WTC11 (cell line): Measurements from ENCODE around the gene ZNF646. TPM values are rescaled to one million over a fixed set of nuclear protein-coding genes. Genes with fewer than 3 reads are reported as not detected.
A peak's percentile ranks its signal among the peaks of the same experiment; 100 is the strongest.

Source experiments
- CBFB ChIP-seq: sonication (generic); formaldehyde crosslinking; IDR thresholded peaks from 2 replicates; pipeline ENCODE4 v1.8.1; 2022; ENCODE audit warnings: mild to moderate bottlenecking, low read depth, missing genetic modification reagents
- E2F4 ChIP-seq: sonication (generic); formaldehyde crosslinking; IDR thresholded peaks from 2 replicates; pipeline ENCODE4 v1.8.1; 2022; ENCODE audit warnings: low read depth, mild to moderate bottlenecking, moderate library complexity, missing genetic modification reagents, borderline replicate concordance
- E2F5 ChIP-seq: sonication (generic); formaldehyde crosslinking; IDR thresholded peaks from 2 replicates; pipeline ENCODE4 v1.8.1; 2022; ENCODE audit warnings: mild to moderate bottlenecking, moderate library complexity, missing genetic modification reagents
- EMX1 ChIP-seq: fragments of 250-450 bp; sonication (Bioruptor Pico); IDR thresholded peaks from 2 replicates; pipeline ENCODE4 v1.8.0; 2021; ENCODE audit warnings: mild to moderate bottlenecking
- FOXP1 ChIP-seq: sonication (generic); formaldehyde crosslinking; IDR thresholded peaks from 2 replicates; pipeline ENCODE4 v1.8.0; 2022; ENCODE audit warnings: missing genetic modification reagents, mild to moderate bottlenecking, moderate library complexity, borderline replicate concordance
- FOXP4 ChIP-seq: sonication (generic); formaldehyde crosslinking; IDR thresholded peaks from 2 replicates; pipeline ENCODE4 v1.8.0; 2022; ENCODE audit warnings: mild to moderate bottlenecking, missing genetic modification reagents
- GABPB1 ChIP-seq: sonication (generic); formaldehyde crosslinking; IDR thresholded peaks from 2 replicates; pipeline ENCODE4 v1.8.1; 2023; ENCODE audit warnings: mild to moderate bottlenecking, missing genetic modification reagents
- HMGXB4 ChIP-seq: sonication (generic); formaldehyde crosslinking; IDR thresholded peaks from 2 replicates; pipeline ENCODE4 v1.8.1; 2023; ENCODE audit warnings: mild to moderate bottlenecking, moderate library complexity, missing genetic modification reagents
- JUN ChIP-seq: sonication (generic); formaldehyde crosslinking; IDR thresholded peaks from 2 replicates; pipeline ENCODE4 v1.8.0; 2023; ENCODE audit warnings: mild to moderate bottlenecking, missing genetic modification reagents
- MYBL2 ChIP-seq: sonication (generic); formaldehyde crosslinking; IDR thresholded peaks from 2 replicates; pipeline ENCODE4 v1.8.1; 2023; ENCODE audit warnings: mild to moderate bottlenecking, moderate library complexity, missing genetic modification reagents
- PREB ChIP-seq: sonication (generic); formaldehyde crosslinking; IDR thresholded peaks from 2 replicates; pipeline ENCODE4 v1.8.1; 2022; ENCODE audit warnings: mild to moderate bottlenecking, missing genetic modification reagents, moderate library complexity, borderline replicate concordance
- SP1 ChIP-seq: sonication (generic); formaldehyde crosslinking; conservative IDR thresholded peaks from 2 replicates; pipeline ENCODE4 v1.8.1; 2022; ENCODE audit warnings: missing genetic modification reagents
- USF1 ChIP-seq: sonication (generic); formaldehyde crosslinking; IDR thresholded peaks from 2 replicates; pipeline ENCODE4 v1.8.0; 2022; ENCODE audit warnings: mild to moderate bottlenecking, missing genetic modification reagents
- USF2 ChIP-seq: sonication (generic); formaldehyde crosslinking; IDR thresholded peaks from 2 replicates; pipeline ENCODE4 v1.8.1; 2023; ENCODE audit warnings: mild to moderate bottlenecking, missing genetic modification reagents, moderate library complexity
- ZNF232 ChIP-seq: sonication (generic); formaldehyde crosslinking; IDR thresholded peaks from 2 replicates; pipeline ENCODE4 v1.8.0; 2022; ENCODE audit warnings: mild to moderate bottlenecking, missing genetic modification reagents
- total RNA-seq: library from RNA; stranded (reverse); gene quantifications from 3 replicates; pipeline ENCODE4 v1.2.3, GENCODE V29; 2021

ZNF646 gene
- total RNA-seq, 1 experiment from 2014 or later = 29.3 TPM

- peak; percentile 48; the same call in 1 of the 2 replicates for TF ChIP-seq USF1 (CRISPR knock-in tag)
- peak; percentile 46; the same call in 1 of the 2 replicates for TF ChIP-seq E2F5
- TF ChIP-seq FOXP4 (CRISPR knock-in tag) = 0 out of 2 replicates have a peak, but pooled peaks have one; percentile 30
- 0 out of 2 replicates have a peak, but pooled peaks have one; percentile 58 for TF ChIP-seq HMGXB4 (CRISPR knock-in tag)
- TF ChIP-seq GABPB1 (CRISPR knock-in tag) = peak; percentile 71
- peak; percentile 53; the same call in 1 of the 2 replicates for TF ChIP-seq MYBL2 (CRISPR knock-in tag)
- no peak for TF ChIP-seq EMX1 (CRISPR knock-in tag)
- TF ChIP-seq JUN (CRISPR knock-in tag) = peak; percentile 79
- TF ChIP-seq PREB = no peak
- no peak for TF ChIP-seq CBFB (CRISPR knock-in tag)
- TF ChIP-seq SP1 (CRISPR knock-in tag) = peak; percentile 40; the same call in 1 of the 2 replicates
- TF ChIP-seq USF2 (CRISPR knock-in tag) = no peak
- TF ChIP-seq E2F4 (CRISPR knock-in tag) = 0 out of 2 replicates have a peak, but pooled peaks have one; percentile 26
- peak; percentile 83; the same call in 1 of the 2 replicates for TF ChIP-seq FOXP1 (CRISPR knock-in tag)
- TF ChIP-seq ZNF232 (CRISPR knock-in tag) = peak; percentile 40; the same call in 1 of the 2 replicates
These were observed 20.4 kb downstream of the ZNF646 start, which contains the start of gene VKORC1 (continued) for GRCh38 chr16:31094424-31095120.
